Thyroid gland (tissue), 4 donors: ENCODE results near the gene IFI27L1. TPM values are rescaled to one million over a fixed set of nuclear protein-coding genes. Genes with fewer than 3 reads are reported as not detected.

ENCODE experiments used
- DNase-seq, 2 donors: peaks; one replicate each; pipeline ENCODE4 v3.0.0-alpha.2; 2019
- H3K27ac ChIP-seq, 3 donors: fragments of 200-600 bp; sonication (generic); 1 replicate in 2 of 3; 2 replicates in 1 of 3; pipeline ENCODE4 v1.5.1; 2016 to 2019; ENCODE audit warnings: mild to moderate bottlenecking in 1 of 3, moderate library complexity in 1 of 3
- H3K27me3 ChIP-seq: fragments of 200-600 bp; sonication (generic); one replicate; pipeline ENCODE4 v1.5.1; 2019
- H3K36me3 ChIP-seq, 2 donors: fragments of 200-600 bp; sonication (generic); one replicate each; pipeline ENCODE4 v1.5.1; 2016 to 2019
- H3K4me1 ChIP-seq, 2 donors: fragments of 200-600 bp; sonication (generic); one replicate each; pipeline ENCODE4 v1.5.1; 2017 to 2019
- H3K4me3 ChIP-seq, 3 donors: fragments of 200-600 bp; sonication (generic); replicated peaks in 1 of 3; 1 replicate in 2 of 3; 2 replicates in 1 of 3; pipeline ENCODE4 v1.5.1; 2016; ENCODE audit warnings: mild to moderate bottlenecking in 1 of 3
- H3K9me3 ChIP-seq: fragments of 200-600 bp; sonication (generic); one replicate; pipeline ENCODE4 v1.5.1; 2017
- POLR2A ChIP-seq, 2 donors: fragments of 450-650 bp; IDR thresholded peaks; one replicate each; pipeline ENCODE4 v1.6.1; 2017; ENCODE audit warnings: antibody characterized with exemption in 2 of 2, mild to moderate bottlenecking in 2 of 2, moderate library complexity in 1 of 2
- WGBS, 2 donors: methylation state at CpG; one replicate each; pipeline ENCODE4 v1.1.5; 2017; 5-methylcytosine and 5-hydroxymethylcytosine counted together
- intact Hi-C: fragments of 100-400 bp; cut with DNase I; formaldehyde crosslinking; loops from one replicate; pipeline ENCODE4 v1.15.1; 2023
- total RNA-seq, 4 donors: library from RNA; depleted of rRNA; stranded (reverse); fragments of >200 nt; gene quantifications; one replicate each; pipeline ENCODE4 v1.2.3, GENCODE V29; 2016
- TF ChIP-seq, protein P1 (sequence below), 6 experiments: fragments of 200-600 bp in 3 of 6; fragments of 450-650 bp in 3 of 6; sonication (generic) in 3 of 6; IDR thresholded peaks; one replicate each; pipeline ENCODE4 v1.5.1; 2016 to 2019; ENCODE audit warnings: antibody characterized with exemption in 6 of 6, mild to moderate bottlenecking in 2 of 6, inconsistent platforms in 1 of 6, moderate library complexity in 1 of 6

IFI27L1 gene
- total RNA-seq, 4 donors from 2014 or later: 3.4 to 21.3 (median 10.2) TPM

- no peak for TF ChIP-seq POLR2A (IDR thresholded peaks at IDR 0.05)
- TF ChIP-seq, protein P1, sequence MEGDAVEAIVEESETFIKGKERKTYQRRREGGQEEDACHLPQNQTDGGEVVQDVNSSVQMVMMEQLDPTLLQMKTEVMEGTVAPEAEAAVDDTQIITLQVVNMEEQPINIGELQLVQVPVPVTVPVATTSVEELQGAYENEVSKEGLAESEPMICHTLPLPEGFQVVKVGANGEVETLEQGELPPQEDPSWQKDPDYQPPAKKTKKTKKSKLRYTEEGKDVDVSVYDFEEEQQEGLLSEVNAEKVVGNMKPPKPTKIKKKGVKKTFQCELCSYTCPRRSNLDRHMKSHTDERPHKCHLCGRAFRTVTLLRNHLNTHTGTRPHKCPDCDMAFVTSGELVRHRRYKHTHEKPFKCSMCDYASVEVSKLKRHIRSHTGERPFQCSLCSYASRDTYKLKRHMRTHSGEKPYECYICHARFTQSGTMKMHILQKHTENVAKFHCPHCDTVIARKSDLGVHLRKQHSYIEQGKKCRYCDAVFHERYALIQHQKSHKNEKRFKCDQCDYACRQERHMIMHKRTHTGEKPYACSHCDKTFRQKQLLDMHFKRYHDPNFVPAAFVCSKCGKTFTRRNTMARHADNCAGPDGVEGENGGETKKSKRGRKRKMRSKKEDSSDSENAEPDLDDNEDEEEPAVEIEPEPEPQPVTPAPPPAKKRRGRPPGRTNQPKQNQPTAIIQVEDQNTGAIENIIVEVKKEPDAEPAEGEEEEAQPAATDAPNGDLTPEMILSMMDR (IDR thresholded peaks at IDR 0.05): no peak
- no peak overlapping the region for H3K4me3 ChIP-seq
- no peak for DNase-seq
- H3K4me1 ChIP-seq: peaks cover 0 to 12% of the 10 kb centered on the region in 2 donors
- 92 to 97% methylated on average over 8 of the region's 8 CpGs for WGBS, 2 donors
- H3K27ac ChIP-seq: no peak overlapping the region
- peaks cover 40 to 43% of the 10 kb centered on the region in 2 donors for H3K36me3 ChIP-seq
- intact Hi-C loops: no loop called here
- no peaks in the 10 kb centered on the region for H3K9me3 ChIP-seq
- no peaks in the 10 kb centered on the region for H3K27me3 ChIP-seq
These were observed 36.0 kb upstream of the IFI27L1 start for GRCh38 chr14:94045101-94045500.

DNA sequence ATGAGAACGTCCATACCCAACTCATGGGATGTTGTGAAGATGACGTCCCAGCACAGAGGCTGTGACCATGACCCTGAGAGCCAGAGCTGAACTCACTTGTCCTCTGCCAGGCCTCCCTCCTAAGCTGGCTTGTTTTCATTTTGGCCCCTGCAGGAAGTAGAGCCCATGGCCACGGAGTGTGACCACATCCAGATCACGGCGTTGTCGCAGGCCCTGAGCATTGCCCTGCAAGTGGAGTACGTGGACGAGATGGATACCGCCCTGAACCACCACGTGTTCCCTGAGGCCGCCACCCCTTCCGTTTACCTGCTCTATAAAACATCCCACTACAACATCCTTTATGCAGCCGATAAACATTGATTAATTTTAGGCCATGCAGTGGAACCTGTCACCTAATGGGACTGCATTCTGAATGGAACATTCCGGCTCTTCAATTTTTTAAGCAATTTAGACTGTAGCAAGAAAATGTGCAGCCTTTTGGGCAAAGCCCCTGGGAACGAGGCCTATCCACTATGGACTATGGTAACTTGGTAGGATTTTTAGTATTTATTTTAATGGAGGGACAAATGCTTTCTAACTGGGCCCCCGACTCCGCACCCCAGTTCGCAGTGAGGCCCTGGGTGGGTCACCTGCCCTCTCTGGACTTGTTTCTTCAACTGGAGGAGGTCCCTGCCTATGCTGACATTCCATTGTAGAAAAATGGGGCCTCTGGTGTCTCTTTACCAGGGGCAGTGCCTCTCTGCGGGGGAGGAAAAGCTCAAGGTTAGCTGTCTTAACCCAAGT lies 35.4 kb upstream of the IFI27L1 start:
- Histone ChIP-seq H3K27me3 (no peaks in the 10 kb centered on the region), H3K27ac (no peak overlapping the region), H3K4me3 (no peak overlapping the region), H3K4me1 (peaks cover 0 to 12% of the 10 kb centered on the region in 2 donors), H3K36me3 (peaks cover 47 to 50% of the 10 kb centered on the region in 2 donors), H3K9me3 (no peaks in the 10 kb centered on the region)
- intact Hi-C loops: no loop called here
- DNase-seq: no peak
- no peak for TF ChIP-seq POLR2A (IDR thresholded peaks at IDR 0.05)
- TF ChIP-seq, protein P1 (IDR thresholded peaks at IDR 0.05): no peak
- WGBS, 2 donors: 92 to 94% methylated on average over 15 to 19 of the region's 19 CpGs

DNA sequence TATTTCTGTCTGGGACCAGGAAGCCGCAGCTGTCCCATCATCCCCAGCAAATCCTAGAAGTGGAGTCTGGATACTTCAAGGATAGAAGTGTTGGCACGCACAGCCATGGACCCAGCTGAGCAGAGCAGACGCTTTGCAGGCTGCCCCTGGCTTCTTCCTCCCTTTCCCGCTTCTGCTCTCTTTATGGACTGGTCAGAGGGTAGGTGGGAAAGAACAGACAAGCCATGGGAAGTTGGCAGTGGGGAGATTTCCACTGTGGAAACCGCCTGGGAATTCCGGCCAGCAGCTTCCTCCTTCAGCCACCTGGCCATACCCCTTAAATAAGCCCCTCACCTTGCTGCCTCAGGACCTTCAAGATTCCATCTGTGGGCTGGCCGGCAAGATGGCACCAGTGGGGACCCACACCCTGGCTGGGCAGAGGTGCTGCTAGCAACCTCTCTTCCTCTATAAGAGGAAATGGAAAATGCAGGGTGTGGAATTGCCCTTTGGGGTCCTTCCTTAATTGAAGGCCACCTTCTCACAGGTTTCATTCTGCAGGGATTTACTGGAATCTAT lies 34.3 kb upstream of the IFI27L1 start:
- H3K27ac ChIP-seq: no peak overlapping the region
- TF ChIP-seq, protein P1 (IDR thresholded peaks at IDR 0.05): no peak
- TF ChIP-seq POLR2A (IDR thresholded peaks at IDR 0.05): no peak
- WGBS, 2 donors: 83 to 95% methylated on average over 7 of the region's 7 CpGs
- no peak overlapping the region for H3K4me3 ChIP-seq
- peaks cover 0 to 9% of the 10 kb centered on the region in 2 donors for H3K4me1 ChIP-seq
- H3K27me3 ChIP-seq: no peaks in the 10 kb centered on the region
- peaks cover 56 to 60% of the 10 kb centered on the region in 2 donors for H3K36me3 ChIP-seq
- no peaks in the 10 kb centered on the region for H3K9me3 ChIP-seq
- DNase-seq: no peak
- intact Hi-C loops: no loop called here

DNA sequence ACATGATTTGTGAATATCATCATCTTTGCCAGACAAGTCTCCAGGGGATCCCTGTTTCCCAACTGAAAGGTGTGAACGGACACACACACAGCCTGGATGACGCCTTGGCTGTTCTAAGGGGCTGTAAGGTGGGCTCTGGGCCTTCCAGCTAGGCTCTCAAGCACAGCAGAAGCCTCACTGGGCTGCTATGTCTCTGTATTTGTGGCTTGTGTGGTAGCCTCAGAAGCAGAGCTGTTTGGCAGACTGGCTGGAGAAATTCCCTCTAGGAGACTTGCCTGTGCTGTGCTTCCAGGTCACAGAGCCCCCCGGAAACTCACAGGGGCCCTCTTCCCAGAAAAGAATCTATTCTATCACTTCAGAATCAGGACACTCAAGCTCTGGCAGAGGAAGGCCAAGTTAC lies 33.5 kb upstream of the IFI27L1 start:
- Histone ChIP-seq H3K27ac (no peak overlapping the region), H3K27me3 (no peaks in the 10 kb centered on the region), H3K4me3 (no peak overlapping the region), H3K9me3 (no peaks in the 10 kb centered on the region), H3K4me1 (peaks cover 0 to 1% of the 10 kb centered on the region in 2 donors), H3K36me3 (peaks cover 64 to 68% of the 10 kb centered on the region in 2 donors)
- intact Hi-C loops: no loop called here
- no peak for DNase-seq
- TF ChIP-seq, protein P1 (IDR thresholded peaks at IDR 0.05): no peak
- no peak for TF ChIP-seq POLR2A (IDR thresholded peaks at IDR 0.05)
- 85 to 91% methylated on average over 2 to 3 of the region's 3 CpGs for WGBS, 2 donors
